K562 (cell line): ENCODE results near the gene KIF15.

Experiments
- ATF1 ChIP-seq, 2 experiments: fragments of 450-650 bp in 1 of 2; IDR thresholded peaks; 2 replicates each; pipeline ENCODE4 v1.6.1; 2016; ENCODE audit warnings: missing compliant biosample characterization in 1 of 2, missing genetic modification characterization in 1 of 2
- ATF3 ChIP-seq, 2 experiments: fragments of 450-650 bp in 1 of 2; sonication (generic) in 1 of 2; formaldehyde crosslinking in 1 of 2; IDR thresholded peaks in 1 of 2; conservative IDR thresholded peaks in 1 of 2; 2 replicates each; pipeline versions ENCODE4 v1.6.1 to v1.8.1; 2016 to 2023; ENCODE audit warnings: mild to moderate bottlenecking in 2 of 2, moderate library complexity in 2 of 2, inconsistent platforms in 1 of 2, missing genetic modification reagents in 1 of 2
- BCL6 ChIP-seq: fragments of 250-450 bp; sonication (Bioruptor Pico); IDR thresholded peaks from 2 replicates; pipeline ENCODE4 v1.4.0; 2020
- NR1H2 ChIP-seq: sonication (generic); formaldehyde crosslinking; IDR thresholded peaks from 2 replicates; pipeline ENCODE4 v1.4.0; 2020; ENCODE audit warnings: mild to moderate bottlenecking, missing genetic modification reagents
- POLR2A ChIP-seq: fragments of 450-650 bp; conservative IDR thresholded peaks from 2 replicates; pipeline ENCODE4 v1.6.1; 2016
- REST ChIP-seq, 2 experiments: fragments of 450-650 bp; formaldehyde crosslinking in 1 of 2; IDR thresholded peaks; 2 replicates each; pipeline versions ENCODE4 v1.4.0 to v1.6.1; 2014 to 2020; ENCODE audit warnings: mild to moderate bottlenecking in 2 of 2, borderline replicate concordance in 1 of 2, low read depth in 1 of 2
- SIX5 ChIP-seq, 2 experiments: IDR thresholded peaks; 2 replicates each; pipeline ENCODE4 v1.6.1; 2011; ENCODE audit warnings: low read length in 2 of 2, borderline replicate concordance in 1 of 2, low read depth in 1 of 2, mild to moderate bottlenecking in 1 of 2, moderate library complexity in 1 of 2; ENCODE audit not compliant: insufficient read depth in 1 of 2
- TF ChIP-seq, protein P1 (sequence below), 3 experiments: IDR thresholded peaks in 2 of 3; conservative IDR thresholded peaks in 1 of 3; 2 replicates each; pipeline ENCODE4 v1.5.1; 2011 to 2012; ENCODE audit warnings: low read length in 3 of 3, mild to moderate bottlenecking in 3 of 3, control low read depth in 2 of 3, improper control_type of control experiment in 1 of 3, inconsistent platforms in 1 of 3, low read depth in 1 of 3, mixed read lengths in 1 of 3, moderate library complexity in 1 of 3; ENCODE audit not compliant: insufficient read depth in 2 of 3

GRCh38 chr3:44833394-44833793 is 71.8 kb downstream of the KIF15 start:
- TF ChIP-seq NR1H2 (CRISPR knock-in tag) (no peak), BCL6 (CRISPR knock-in tag) (no peak), SIX5 (IDR thresholded peaks at IDR 0.05; ENCODE audit: borderline replicate concordance in 1 of 2, insufficient read depth in 1 of 2, low read depth in 1 of 2, low read length in 2 of 2) (no peak), REST (IDR thresholded peaks at IDR 0.05; ENCODE audit: borderline replicate concordance) (no peak), REST (CRISPR knock-in tag; IDR thresholded peaks at IDR 0.05; ENCODE audit: low read depth) (no peak), ATF3 (IDR thresholded peaks at IDR 0.05) (no peak), ATF3 (CRISPR knock-in tag; conservative IDR thresholded peaks at IDR 0.05) (no peak), POLR2A (no peak), ATF1 (CRISPR knock-in tag; IDR thresholded peaks at IDR 0.05) (no peak), ATF1 (tag; IDR thresholded peaks at IDR 0.05) (no peak)
- TF ChIP-seq, protein P1, sequence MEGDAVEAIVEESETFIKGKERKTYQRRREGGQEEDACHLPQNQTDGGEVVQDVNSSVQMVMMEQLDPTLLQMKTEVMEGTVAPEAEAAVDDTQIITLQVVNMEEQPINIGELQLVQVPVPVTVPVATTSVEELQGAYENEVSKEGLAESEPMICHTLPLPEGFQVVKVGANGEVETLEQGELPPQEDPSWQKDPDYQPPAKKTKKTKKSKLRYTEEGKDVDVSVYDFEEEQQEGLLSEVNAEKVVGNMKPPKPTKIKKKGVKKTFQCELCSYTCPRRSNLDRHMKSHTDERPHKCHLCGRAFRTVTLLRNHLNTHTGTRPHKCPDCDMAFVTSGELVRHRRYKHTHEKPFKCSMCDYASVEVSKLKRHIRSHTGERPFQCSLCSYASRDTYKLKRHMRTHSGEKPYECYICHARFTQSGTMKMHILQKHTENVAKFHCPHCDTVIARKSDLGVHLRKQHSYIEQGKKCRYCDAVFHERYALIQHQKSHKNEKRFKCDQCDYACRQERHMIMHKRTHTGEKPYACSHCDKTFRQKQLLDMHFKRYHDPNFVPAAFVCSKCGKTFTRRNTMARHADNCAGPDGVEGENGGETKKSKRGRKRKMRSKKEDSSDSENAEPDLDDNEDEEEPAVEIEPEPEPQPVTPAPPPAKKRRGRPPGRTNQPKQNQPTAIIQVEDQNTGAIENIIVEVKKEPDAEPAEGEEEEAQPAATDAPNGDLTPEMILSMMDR (IDR thresholded peaks at IDR 0.05 in 2 of 3, conservative IDR thresholded peaks at IDR 0.05 in 1 of 3; ENCODE audit: insufficient read depth in 2 of 3, low read depth in 1 of 3, low read length in 3 of 3), result no peak
